HepG2 (cell line): Measurements from ENCODE around the gene STMN3. TPM values are rescaled to one million over a fixed set of nuclear protein-coding genes. Genes with fewer than 3 reads are reported as not detected.

ENCODE experiments used
- HNRNPLL ChIP-seq: fragments of 200-400 bp; formaldehyde crosslinking; IDR thresholded peaks from 2 replicates; pipeline ENCODE4 v1.6.1; 2017; ENCODE audit warnings: mild to moderate bottlenecking, low read depth, low read length; ENCODE audit not compliant: poor library complexity, severe bottlenecking
- KLF6 ChIP-seq: IDR thresholded peaks from 2 replicates; pipeline ENCODE4 v1.8.0; 2016; ENCODE audit warnings: missing biosample characterization, missing genetic modification reagents
- RFX5 ChIP-seq: IDR thresholded peaks from 2 replicates; pipeline ENCODE4 v1.6.1; 2011; ENCODE audit warnings: low read depth, low read length, improper control_type of control experiment
- SRY ChIP-seq: sonication (generic); formaldehyde crosslinking; IDR thresholded peaks from 2 replicates; pipeline ENCODE4 v1.8.0; 2022; ENCODE audit warnings: mild to moderate bottlenecking, missing genetic modification reagents
- ZKSCAN5 ChIP-seq: sonication (generic); formaldehyde crosslinking; IDR thresholded peaks from 2 replicates; pipeline ENCODE4 v1.5.1; 2020; ENCODE audit warnings: mild to moderate bottlenecking, missing genetic modification reagents
- ZNF18 ChIP-seq: sonication (generic); formaldehyde crosslinking; IDR thresholded peaks from 2 replicates; pipeline ENCODE4 v1.8.0; 2022; ENCODE audit warnings: mild to moderate bottlenecking, missing genetic modification reagents; ENCODE audit not compliant: insufficient replicate concordance
- ZNF382 ChIP-seq: sonication (generic); formaldehyde crosslinking; IDR thresholded peaks from 2 replicates; pipeline ENCODE4 v1.5.0; 2020; ENCODE audit warnings: missing genetic modification reagents, mild to moderate bottlenecking, borderline replicate concordance
- ZNF496 ChIP-seq: sonication (generic); formaldehyde crosslinking; IDR thresholded peaks from 2 replicates; pipeline ENCODE4 v1.8.1; 2023; ENCODE audit warnings: mild to moderate bottlenecking, moderate library complexity, missing genetic modification reagents; ENCODE audit not compliant: insufficient replicate concordance
- ZNF512B ChIP-seq: sonication (generic); formaldehyde crosslinking; IDR thresholded peaks from 2 replicates; pipeline ENCODE4 v1.5.1; 2020; ENCODE audit warnings: missing genetic modification reagents, mild to moderate bottlenecking, borderline replicate concordance
- ZNF773 ChIP-seq: sonication (generic); formaldehyde crosslinking; IDR thresholded peaks from 2 replicates; pipeline ENCODE4 v1.4.0; 2020; ENCODE audit warnings: missing genetic modification reagents, borderline replicate concordance
- ZNF781 ChIP-seq: sonication (generic); formaldehyde crosslinking; IDR thresholded peaks from 2 replicates; pipeline ENCODE4 v1.5.1; 2020; ENCODE audit warnings: borderline replicate concordance, mild to moderate bottlenecking, missing genetic modification reagents; ENCODE audit errors: not compliant biosample characterization
- polyA plus RNA-seq, 8 experiments: library from polyadenylated mRNA; depleted of rRNA in 3 of 8; stranded (reverse) in 7 of 8; unstranded in 1 of 8; fragments of >200 nt; fragmentation: Illumina TruSeq in 4 of 8; extraction: Trizol in 4 of 8; gene quantifications; 2 replicates each; pipeline versions ENCODE4 v1.2.1 to v1.2.3, GENCODE V29; 2011 to 2016; ENCODE audit warnings: low read depth in 4 of 8, missing spikeins in 1 of 8, mixed read lengths in 1 of 8; ENCODE audit not compliant: insufficient read depth in 1 of 8
- total RNA-seq, 5 experiments: library from RNA; depleted of rRNA; stranded (reverse); fragments of >200 nt; fragmentation: Illumina TruSeq; extraction: Trizol; gene quantifications; 2 replicates each; pipeline ENCODE4 v1.2.3, GENCODE V29; 2016; ENCODE audit warnings: low read depth in 1 of 5

The STMN3 gene
- total and polyA plus RNA-seq, 2 of the 13 experiments (the other 11 are each of a cell fraction or from before 2014, with no cell fraction given): 21.0 to 48.3 TPM

- TF ChIP-seq SRY (CRISPR knock-in tag): 0 out of 2 replicates have a peak, but pooled peaks have one; percentile 18
- TF ChIP-seq ZNF512B (CRISPR knock-in tag): no peak
- TF ChIP-seq KLF6 (CRISPR knock-in tag): no peak
- TF ChIP-seq ZNF773 (CRISPR knock-in tag): no peak
- no peak for TF ChIP-seq ZNF18
- no peak for TF ChIP-seq RFX5
- TF ChIP-seq ZNF382 (CRISPR knock-in tag): no peak
- no peak for TF ChIP-seq HNRNPLL
- TF ChIP-seq ZNF496: no peak
- no peak for TF ChIP-seq ZNF781 (CRISPR knock-in tag)
- no peak for TF ChIP-seq ZKSCAN5 (CRISPR knock-in tag)
Measured at GRCh38 chr20:63695424-63696305, 42.4 kb upstream of the STMN3 start (continued).
